Measurements from ENCODE around the gene DPPA5. TPM values are rescaled to one million over a fixed set of nuclear protein-coding genes. Genes with fewer than 3 reads are reported as not detected.
"Not testable (repeated sequence)": the region's sequence is repeated elsewhere in the genome, so short reads cannot be mapped to it uniquely, and the experiment has no call there.

DPPA5 gene
- total and polyA plus RNA-seq, 9 of the 15 experiments (the other 6 are each of a cell fraction or from before 2014, with no cell fraction given): not detected

DNA sequence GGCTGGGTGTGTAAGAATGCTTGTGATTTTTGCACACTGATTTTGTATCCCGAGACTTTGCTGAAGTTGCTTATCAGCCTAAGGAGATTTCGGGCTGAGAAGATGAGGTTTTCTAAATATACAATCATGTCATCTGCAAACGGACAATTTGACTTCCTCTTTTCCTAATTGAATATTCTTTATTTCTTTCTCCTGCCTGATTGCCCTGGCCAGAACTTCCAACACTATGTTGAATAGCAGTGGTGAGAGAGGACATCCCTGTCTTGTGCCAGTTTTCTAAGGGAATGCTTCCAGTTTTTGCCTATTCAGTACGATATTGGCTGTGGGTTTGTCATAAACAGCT lies 43.6 kb downstream of the DPPA5 start:
- Histone ChIP-seq H3K9ac (ENCODE audit: insufficient read depth in 1 of 2, low read depth in 2 of 2, low read length in 2 of 2) (peak overlapping the region; percentile 79 to 96), H3K4me2 (ENCODE audit: insufficient read depth, low read length) (peak overlapping the region; percentile 94), H2AFZ (ENCODE audit: low read depth, low read length) (peak overlapping the region; percentile 98), H3K4me3 (peak overlapping the region; percentile 60), H3K4me1 (replicated peaks in 1 of 2; ENCODE audit: control insufficient read depth in 2 of 2, insufficient read depth in 2 of 2, low read length in 2 of 2) (peaks cover 0 to 32% of the 10 kb centered on the region in 2 experiments; a peak in 3 of 5 replicates), H3K79me2 (ENCODE audit: control insufficient read depth, insufficient read depth, low read length) (peaks cover 32% of the 10 kb centered on the region)
- FAIRE-seq; H3K9me3 ChIP-seq (replicated peaks; ENCODE audit: control insufficient read depth, insufficient read depth, low read depth, low read length); BruUV-seq (replicated peaks); intact Hi-C loops (cut with micrococcal nuclease); H3K27ac ChIP-seq (ENCODE audit: extremely low read depth, low read depth, low read length); in situ Hi-C loops (cut with MboI); H3K9me1 ChIP-seq (ENCODE audit: control insufficient read depth, insufficient read depth, low read length); H3K27me3 ChIP-seq (ENCODE audit: control insufficient read depth in 2 of 2, insufficient read depth in 2 of 2, low read length in 2 of 2); H4K20me1 ChIP-seq (replicated peaks; ENCODE audit: control insufficient read depth, insufficient read depth, low read length); CTCF ChIA-PET (ENCODE audit: low intra/inter-chr PET ratio); DNase-seq (ENCODE audit: extremely low read depth in 1 of 4, low spot score in 3 of 4); ATAC-seq; H3K36me3 ChIP-seq (ENCODE audit: control insufficient read depth, insufficient read depth, low read length): not testable (repeated sequence)
- TF ChIP-seq GATA2 (CRISPR knock-in tag; IDR thresholded peaks at IDR 0.05) (peak; percentile 44; the same call in 1 of the 2 replicates), SPI1 (IDR thresholded peaks at IDR 0.05; ENCODE audit: borderline replicate concordance, low read depth, low read length) (peak; percentile 80), DACH1 (IDR thresholded peaks at IDR 0.05; ENCODE audit: partially characterized antibody) (peak; percentile 32), KDM1A (IDR thresholded peaks at IDR 0.05) (peak in 1 of 2 experiments; percentile 73; a peak in 3 of 4 replicates), SMARCE1 (IDR thresholded peaks at IDR 0.05) (0 out of 2 replicates have a peak, but pooled peaks have one; percentile 17), MTA1 (IDR thresholded peaks at IDR 0.05; ENCODE audit: borderline replicate concordance) (peak; percentile 2; the same call in 1 of the 2 replicates)
- TF ChIP-seq, protein P1, sequence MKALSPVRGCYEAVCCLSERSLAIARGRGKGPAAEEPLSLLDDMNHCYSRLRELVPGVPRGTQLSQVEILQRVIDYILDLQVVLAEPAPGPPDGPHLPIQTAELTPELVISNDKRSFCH (CRISPR knock-in tag; IDR thresholded peaks at IDR 0.05): not testable (repeated sequence)
- TF ChIP-seq, protein P1 (tag; IDR thresholded peaks at IDR 0.05): 0 out of 2 replicates have a peak, but pooled peaks have one; percentile 2
- 4% methylated on average over 4 of the region's 4 CpGs for WGBS (ENCODE audit: insufficient coverage, low coverage, missing lambda C conversion rate)
- POLR2A ChIA-PET: interaction anchor here (1.0 kb wide), 1 partner anchor 16 kb away, joined by 3 read pairs; no protein-coding TSS in a partner anchor

Measured in K562 (cell line).